HCT116 (cell line): ENCODE measurements around the gene SLCO2B1. TPM values are rescaled to one million over a fixed set of nuclear protein-coding genes. Genes with fewer than 3 reads are reported as not detected.

Experiments used
- ATAC-seq: fragments of 200-7000 bp; cut with Tn5 transposase; 2 replicates; pipeline ENCODE4 v1.9.1; 2020; ENCODE audit warnings: mild to moderate bottlenecking, moderate library complexity
- BruUV-seq: library from RNA; stranded (reverse); fragments of 400-500 nt; replicated peaks from 2 replicates; lab custom pipeline; 2021; lab: Mats Ljungman, UMichigan
- CTCF ChIA-PET: fragments of 300-600 bp; sonication (Branson Sonifier 250); formaldehyde crosslinking; loops from one replicate; lab custom pipeline; 2021; ENCODE audit warnings: antibody characterized with exemption; lab: Charles Lee
- POLR2A ChIA-PET: fragments of 300-600, 350-600 bp; sonication (Branson Sonifier 250); formaldehyde crosslinking; loops from one replicate; lab custom pipeline; 2021; ENCODE audit warnings: antibody characterized with exemption; lab: Charles Lee
- RAD21 ChIA-PET, 2 experiments: fragments of 300-600 bp; sonication (Branson Sonifier 250); formaldehyde crosslinking; loops; one replicate each; lab custom pipeline; 2023; ENCODE audit warnings: low total read pairs in 2 of 2; ENCODE audit not compliant: uncharacterized antibody in 2 of 2, unreplicated experiment in 2 of 2, low non-redundant PET in 1 of 2; lab: Charles Lee
- DNase-seq: peaks from one replicate; pipeline ENCODE4 v3.0.0-alpha.2; 2010; ENCODE audit warnings: low read depth, low spot score
- H2AFZ ChIP-seq: fragments of 200-600 bp; shearing (Covaris generic), sonication (generic); 2 replicates; pipeline ENCODE4 v1.6.1; 2017; ENCODE audit warnings: low read depth, mixed run types, mixed read lengths, antibody characterized with exemption, low read length; ENCODE audit not compliant: poor library complexity, severe bottlenecking
- H3K27ac ChIP-seq: 2 replicates; pipeline ENCODE4 v1.5.1; 2012; ENCODE audit warnings: low read depth, low read length
- H3K27me3 ChIP-seq: fragments of 200-600 bp; sonication (generic); 2 replicates; pipeline ENCODE4 v1.6.1; 2016; ENCODE audit warnings: mixed run types, low read length, mixed read lengths; ENCODE audit not compliant: insufficient read depth
- H3K36me3 ChIP-seq, 2 experiments: fragments of 200-500 bp in 1 of 2; fragments of 200-600 bp in 1 of 2; sonication (Bioruptor generic) in 1 of 2; sonication (generic) in 1 of 2; 2 replicates each; pipeline versions ENCODE4 v1.5.1 to v1.6.1; 2014 to 2016; ENCODE audit warnings: low read length in 2 of 2, inconsistent platforms in 1 of 2, mixed read lengths in 1 of 2, mixed run types in 1 of 2; ENCODE audit not compliant: insufficient read depth in 2 of 2, control insufficient read depth in 1 of 2
- H3K4me1 ChIP-seq, 2 experiments: fragments of 200-600 bp in 1 of 2; sonication (generic) in 1 of 2; 2 replicates each; pipeline versions ENCODE4 v1.5.1 to v1.6.1; 2012 to 2017; ENCODE audit warnings: low read length in 2 of 2, inconsistent platforms in 1 of 2, mild to moderate bottlenecking in 1 of 2, mixed read lengths in 1 of 2, mixed run types in 1 of 2, moderate library complexity in 1 of 2; ENCODE audit not compliant: insufficient read depth in 2 of 2, control insufficient read depth in 1 of 2
- H3K4me2 ChIP-seq: fragments of 200-600 bp; sonication (generic); 2 replicates; pipeline ENCODE4 v1.6.1; 2017; ENCODE audit warnings: mixed run types, low read length, mixed read lengths
- H3K4me3 ChIP-seq, 2 experiments: fragments of 200-600 bp in 1 of 2; sonication (generic) in 1 of 2; replicated peaks in 1 of 2; 2 replicates each; pipeline ENCODE4 v1.5.1; 2011 to 2016; ENCODE audit warnings: low read length in 2 of 2, control low read depth in 1 of 2, low read depth in 1 of 2, mild to moderate bottlenecking in 1 of 2, mixed read lengths in 1 of 2, mixed run types in 1 of 2
- H3K79me2 ChIP-seq: fragments of 200-600 bp; sonication (generic); 2 replicates; pipeline ENCODE4 v1.6.1; 2017; ENCODE audit warnings: mild to moderate bottlenecking, mixed run types, low read length, moderate library complexity, mixed read lengths; ENCODE audit not compliant: insufficient read depth
- H3K9ac ChIP-seq: fragments of 200-600 bp; sonication (generic); 2 replicates; pipeline ENCODE4 v1.6.1; 2016; ENCODE audit warnings: low read length, mixed read lengths
- H3K9me2 ChIP-seq: fragments of 200-600 bp; sonication (generic), shearing (Covaris generic); 2 replicates; pipeline ENCODE4 v1.6.1; 2017; ENCODE audit warnings: mixed run types, mild to moderate bottlenecking, moderate library complexity; ENCODE audit not compliant: insufficient read depth
- H3K9me3 ChIP-seq, 2 experiments: fragments of 200-500 bp in 1 of 2; fragments of 200-600 bp in 1 of 2; sonication (Bioruptor generic) in 1 of 2; sonication (generic) in 1 of 2; 2 replicates each; pipeline ENCODE4 v1.6.1; 2014 to 2017; ENCODE audit warnings: low read length in 2 of 2, mixed read lengths in 2 of 2, inconsistent platforms in 1 of 2, low read depth in 1 of 2, mild to moderate bottlenecking in 1 of 2, mixed run types in 1 of 2, moderate library complexity in 1 of 2; ENCODE audit not compliant: control insufficient read depth in 1 of 2, insufficient read depth in 1 of 2
- H4K20me1 ChIP-seq: fragments of 200-600 bp; sonication (generic), shearing (Covaris generic); 2 replicates; pipeline ENCODE4 v1.6.1; 2017; ENCODE audit warnings: mixed run types, mild to moderate bottlenecking, moderate library complexity; ENCODE audit not compliant: insufficient read depth
- ATF3 ChIP-seq: IDR thresholded peaks from 2 replicates; pipeline ENCODE4 v1.6.1; 2012
- CBX3 ChIP-seq: IDR thresholded peaks from 2 replicates; pipeline ENCODE4 v1.6.1; 2012; ENCODE audit warnings: low read depth
- EGR1 ChIP-seq: IDR thresholded peaks from 2 replicates; pipeline ENCODE4 v1.6.1; 2012; ENCODE audit warnings: low read depth
- FOSL1 ChIP-seq: IDR thresholded peaks from 2 replicates; pipeline ENCODE4 v1.6.1; 2012; ENCODE audit warnings: low read depth
- JUND ChIP-seq: IDR thresholded peaks from 2 replicates; pipeline ENCODE4 v1.6.1; 2012
- POLR2A ChIP-seq: IDR thresholded peaks from 2 replicates; pipeline ENCODE4 v1.7.0; 2011; ENCODE audit warnings: borderline replicate concordance; ENCODE audit not compliant: insufficient read depth, insufficient read length; ENCODE audit errors: extremely low read depth
- POLR2AphosphoS5 ChIP-seq: IDR thresholded peaks from 2 replicates; pipeline ENCODE4 v1.6.1; 2011; ENCODE audit warnings: mild to moderate bottlenecking, low read depth, low read length, moderate library complexity
- RAD21 ChIP-seq: IDR thresholded peaks from 2 replicates; pipeline ENCODE4 v1.6.1; 2012; ENCODE audit warnings: low read depth, mild to moderate bottlenecking
- SIN3A ChIP-seq: IDR thresholded peaks from 2 replicates; pipeline ENCODE4 v1.6.1; 2012; ENCODE audit warnings: low read depth
- SP1 ChIP-seq: IDR thresholded peaks from 2 replicates; pipeline ENCODE4 v1.6.1; 2012; ENCODE audit warnings: low read depth
- SRF ChIP-seq: IDR thresholded peaks from 2 replicates; pipeline ENCODE4 v1.6.1; 2012; ENCODE audit warnings: low read depth
- TCF7L2 ChIP-seq: IDR thresholded peaks from 2 replicates; pipeline ENCODE4 v1.7.0; 2011; ENCODE audit warnings: borderline replicate concordance, inconsistent platforms; ENCODE audit not compliant: insufficient read depth, insufficient read length; ENCODE audit errors: extremely low read depth
- YY1 ChIP-seq: IDR thresholded peaks from 2 replicates; pipeline ENCODE4 v1.6.1; 2011; ENCODE audit warnings: low read length, low read depth, moderate library complexity, mild to moderate bottlenecking; ENCODE audit not compliant: insufficient replicate concordance; ENCODE audit errors: extremely low read depth
- ZFX ChIP-seq: fragments of 450-650 bp; IDR thresholded peaks from 2 replicates; pipeline ENCODE4 v1.6.1; 2017
- ZNF274 ChIP-seq: fragments of 200-500 bp; sonication (Bioruptor generic); IDR thresholded peaks from 2 replicates; pipeline ENCODE4 v1.6.1; 2014; ENCODE audit warnings: mild to moderate bottlenecking, low read depth, low read length, inconsistent platforms
- intact Hi-C: fragments of 100-400 bp; cut with micrococcal nuclease; formaldehyde crosslinking; loops from 2 replicates; pipeline ENCODE4 v1.10.0; 2022
- total RNA-seq: library from RNA; stranded (reverse); gene quantifications from one replicate; pipeline ENCODE4 v1.2.1, GENCODE V29; 2021; ENCODE audit not compliant: unreplicated experiment
- TF ChIP-seq, protein P1 (sequence below): IDR thresholded peaks from 2 replicates; pipeline ENCODE4 v1.6.1; 2012; ENCODE audit warnings: low read depth

SLCO2B1 gene
- total RNA-seq, 1 experiment from 2014 or later, result 0.81 TPM

DNA sequence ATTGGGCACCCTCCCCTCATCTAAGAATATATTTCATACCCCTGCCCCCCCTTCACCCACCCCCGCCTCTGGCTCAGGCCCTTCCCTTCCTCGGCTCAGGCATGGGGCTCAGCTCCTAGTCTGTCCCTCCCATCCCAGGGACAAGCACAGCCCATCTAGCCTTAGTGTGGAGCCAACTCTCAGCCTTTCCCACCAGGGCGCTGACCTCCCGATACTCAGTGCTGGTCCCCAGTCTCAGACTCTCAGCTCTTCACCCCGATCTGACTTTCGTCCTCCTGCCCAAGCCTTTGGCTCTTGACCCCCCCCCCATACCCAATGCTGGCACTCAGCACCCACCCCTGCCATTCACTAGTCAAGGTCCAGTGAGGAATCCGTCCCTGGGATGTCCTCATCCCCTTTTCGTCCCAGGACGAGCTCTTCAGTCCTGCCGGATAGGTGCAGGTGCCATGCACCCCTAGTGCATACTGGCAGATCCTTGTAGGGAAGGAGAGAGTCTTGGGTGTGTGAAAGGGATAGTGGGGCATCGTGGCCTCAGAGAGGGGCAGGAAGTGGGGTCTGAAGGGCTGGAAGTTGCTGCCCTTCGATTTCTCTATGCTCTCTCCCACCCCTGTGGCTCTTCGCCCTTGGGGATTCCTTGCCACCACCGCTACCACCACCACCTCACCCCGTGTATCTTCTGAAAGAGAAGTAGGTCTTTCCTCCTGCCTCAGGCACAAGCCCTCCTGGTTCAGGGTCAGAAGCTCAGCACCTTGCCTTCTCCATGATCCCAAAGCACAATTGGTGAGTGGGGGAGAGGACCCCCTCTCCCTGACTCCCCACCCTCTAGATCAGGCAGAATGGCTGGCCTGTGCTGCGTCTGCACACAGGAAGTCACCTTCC is 92.1 kb downstream of the SLCO2B1 start:
- TF ChIP-seq RAD21, result no peak
- TF ChIP-seq ZNF274, result no peak
- TF ChIP-seq CBX3, result no peak
- no peak for TF ChIP-seq TCF7L2
- TF ChIP-seq POLR2AphosphoS5, result no peak
- no peak for TF ChIP-seq ZFX
- TF ChIP-seq YY1, result no peak
- no peak for TF ChIP-seq SRF
- TF ChIP-seq POLR2A, result no peak
- no peak for TF ChIP-seq SP1
- TF ChIP-seq ATF3, result no peak
- TF ChIP-seq, protein P1, sequence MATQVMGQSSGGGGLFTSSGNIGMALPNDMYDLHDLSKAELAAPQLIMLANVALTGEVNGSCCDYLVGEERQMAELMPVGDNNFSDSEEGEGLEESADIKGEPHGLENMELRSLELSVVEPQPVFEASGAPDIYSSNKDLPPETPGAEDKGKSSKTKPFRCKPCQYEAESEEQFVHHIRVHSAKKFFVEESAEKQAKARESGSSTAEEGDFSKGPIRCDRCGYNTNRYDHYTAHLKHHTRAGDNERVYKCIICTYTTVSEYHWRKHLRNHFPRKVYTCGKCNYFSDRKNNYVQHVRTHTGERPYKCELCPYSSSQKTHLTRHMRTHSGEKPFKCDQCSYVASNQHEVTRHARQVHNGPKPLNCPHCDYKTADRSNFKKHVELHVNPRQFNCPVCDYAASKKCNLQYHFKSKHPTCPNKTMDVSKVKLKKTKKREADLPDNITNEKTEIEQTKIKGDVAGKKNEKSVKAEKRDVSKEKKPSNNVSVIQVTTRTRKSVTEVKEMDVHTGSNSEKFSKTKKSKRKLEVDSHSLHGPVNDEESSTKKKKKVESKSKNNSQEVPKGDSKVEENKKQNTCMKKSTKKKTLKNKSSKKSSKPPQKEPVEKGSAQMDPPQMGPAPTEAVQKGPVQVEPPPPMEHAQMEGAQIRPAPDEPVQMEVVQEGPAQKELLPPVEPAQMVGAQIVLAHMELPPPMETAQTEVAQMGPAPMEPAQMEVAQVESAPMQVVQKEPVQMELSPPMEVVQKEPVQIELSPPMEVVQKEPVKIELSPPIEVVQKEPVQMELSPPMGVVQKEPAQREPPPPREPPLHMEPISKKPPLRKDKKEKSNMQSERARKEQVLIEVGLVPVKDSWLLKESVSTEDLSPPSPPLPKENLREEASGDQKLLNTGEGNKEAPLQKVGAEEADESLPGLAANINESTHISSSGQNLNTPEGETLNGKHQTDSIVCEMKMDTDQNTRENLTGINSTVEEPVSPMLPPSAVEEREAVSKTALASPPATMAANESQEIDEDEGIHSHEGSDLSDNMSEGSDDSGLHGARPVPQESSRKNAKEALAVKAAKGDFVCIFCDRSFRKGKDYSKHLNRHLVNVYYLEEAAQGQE, result no peak
- no peak for TF ChIP-seq SIN3A
- no peak for TF ChIP-seq EGR1
- TF ChIP-seq FOSL1, result no peak
- no peak for TF ChIP-seq JUND
- H4K20me1 ChIP-seq, result no peaks in the 10 kb centered on the region
- RAD21 ChIA-PET, result interaction anchor here in 1 of 2 experiments (0.5 kb wide), 1 partner anchor 98 kb away, joined by 5 read pairs; no protein-coding TSS in a partner anchor

More for the DNA sequence above, 92.1 kb downstream of the SLCO2B1 start:
- no peaks in the 10 kb centered on the region for H3K9me2 ChIP-seq
- H2AFZ ChIP-seq, result no peak overlapping the region
- no peak for DNase-seq
- no peak overlapping the region for H3K9ac ChIP-seq
- ChIA-PET CTCF (interaction anchor here (1.1 to 4.7 kb wide), 3 partner anchors 100 to 294 kb away, joined by 3 to 70 read pairs (median 12); partner anchors contain the start of genes SPCS2 and XRRA1), POLR2A (no interaction called here)
- H3K27ac ChIP-seq, result no peak overlapping the region
- no TSS peak for BruUV-seq
- H3K4me3 ChIP-seq, result no peak overlapping the region
- no peaks in the 10 kb centered on the region for H3K9me3 ChIP-seq
- no peaks in the 10 kb centered on the region for H3K79me2 ChIP-seq
- no peak overlapping the region for H3K4me2 ChIP-seq
- no peaks in the 10 kb centered on the region for H3K36me3 ChIP-seq
- H3K27me3 ChIP-seq, result no peaks in the 10 kb centered on the region
- H3K4me1 ChIP-seq, result peaks cover 6 to 16% of the 10 kb centered on the region in 2 experiments; a peak in 3 of 4 replicates
- intact Hi-C loops, result no loop called here
- no peak for ATAC-seq
